Fibroblast of skin of left biceps (primary cell): ENCODE data around the gene ADCY5.

Experiments used
- DNase-seq, 2 experiments: peaks; one replicate each; pipeline ENCODE4 v3.0.0-alpha.2; 2013; ENCODE audit warnings: low read depth in 2 of 2

Gene ADCY5

GRCh38 chr3:123342631-123343080 lies 106.2 kb downstream of the ADCY5 start:
- DNase-seq, result no peak

- no peak for DNase-seq
These were observed 106.8 kb downstream of the ADCY5 start for GRCh38 chr3:123341871-123342630.

GRCh38 chr3:123340336-123340735 lies 108.6 kb downstream of the ADCY5 start:
- DNase-seq, result no peak

GRCh38 chr3:123339302-123339701 lies 109.6 kb downstream of the ADCY5 start:
- DNase-seq, result no peak

- DNase-seq, result no peak
These were observed 110.2 kb downstream of the ADCY5 start for GRCh38 chr3:123338620-123339061.

- no peak for DNase-seq
These were observed 110.8 kb downstream of the ADCY5 start for GRCh38 chr3:123337948-123338619.

GRCh38 chr3:123337226-123337625 lies 111.7 kb downstream of the ADCY5 start:
- no peak for DNase-seq

GRCh38 chr3:123336441-123336851 lies 112.4 kb downstream of the ADCY5 start:
- no peak for DNase-seq

- DNase-seq, result no peak
These were observed 112.9 kb downstream of the ADCY5 start for GRCh38 chr3:123336001-123336400.

- no peak for DNase-seq
These were observed 113.8 kb downstream of the ADCY5 start for GRCh38 chr3:123335007-123335670.

GRCh38 chr3:123334056-123334455 lies 114.8 kb downstream of the ADCY5 start:
- no peak for DNase-seq

GRCh38 chr3:123333401-123333800 lies 115.5 kb downstream of the ADCY5 start:
- no peak for DNase-seq

- no peak for DNase-seq
These were observed 116.7 kb downstream of the ADCY5 start for GRCh38 chr3:123332124-123332641.

- DNase-seq, result no peak
These were observed 117.2 kb downstream of the ADCY5 start for GRCh38 chr3:123331651-123332050.

- no peak for DNase-seq
These were observed 117.9 kb downstream of the ADCY5 start for GRCh38 chr3:123331006-123331405.

GRCh38 chr3:123330441-123330991 lies 118.4 kb downstream of the ADCY5 start:
- no peak for DNase-seq

GRCh38 chr3:123329636-123330340 lies 119.1 kb downstream of the ADCY5 start:
- no peak for DNase-seq

- no peak for DNase-seq
These were observed 119.8 kb downstream of the ADCY5 start for GRCh38 chr3:123328851-123329635.

GRCh38 chr3:123327956-123328850 lies 120.7 kb downstream of the ADCY5 start:
- DNase-seq, result no peak

- DNase-seq, result no peak
These were observed 121.4 kb downstream of the ADCY5 start for GRCh38 chr3:123327480-123327879.
